WI38 (cell line): ENCODE measurements around the gene NTNG1.
"Not testable (repeated sequence)": the region's sequence is repeated elsewhere in the genome, so short reads cannot be mapped to it uniquely, and the experiment has no call there.

Source experiments
- H3K4me3 ChIP-seq: 2 replicates; pipeline ENCODE4 v1.5.1; 2011; ENCODE audit warnings: low read depth, mild to moderate bottlenecking, control low read depth, low read length
- CTCF ChIP-seq: IDR thresholded peaks from 2 replicates; pipeline ENCODE4 v1.5.1; 2012; ENCODE audit warnings: low read depth, mild to moderate bottlenecking, control low read depth, low read length

Gene NTNG1

GRCh38 chr1:107225706-107226105 is 84.9 kb downstream of the NTNG1 start:
- no peak for TF ChIP-seq CTCF
- H3K4me3 ChIP-seq, result no peak overlapping the region

- no peak for TF ChIP-seq CTCF
- H3K4me3 ChIP-seq, result no peak overlapping the region
These were observed 88.0 kb downstream of the NTNG1 start for GRCh38 chr1:107228704-107229371.

GRCh38 chr1:107229711-107230110 is 88.9 kb downstream of the NTNG1 start:
- no peak overlapping the region for H3K4me3 ChIP-seq
- no peak for TF ChIP-seq CTCF

GRCh38 chr1:107230121-107230520 is 89.3 kb downstream of the NTNG1 start:
- no peak overlapping the region for H3K4me3 ChIP-seq

GRCh38 chr1:107231291-107231690 is 90.5 kb downstream of the NTNG1 start:
- H3K4me3 ChIP-seq, result no peak overlapping the region
- TF ChIP-seq CTCF, result no peak

More at GRCh38 chr1:107230121-107230520, 89.3 kb downstream of the NTNG1 start:
- no peak for TF ChIP-seq CTCF

- no peak overlapping the region for H3K4me3 ChIP-seq
- TF ChIP-seq CTCF, result no peak
These were observed 91.6 kb downstream of the NTNG1 start for GRCh38 chr1:107232426-107232825.

GRCh38 chr1:107236760-107237159 is 95.9 kb downstream of the NTNG1 start:
- not testable (repeated sequence) for H3K4me3 ChIP-seq

GRCh38 chr1:107243461-107243860 is 102.6 kb downstream of the NTNG1 start:
- no peak overlapping the region for H3K4me3 ChIP-seq
- TF ChIP-seq CTCF, result no peak
